NCI-H748 treated with DMSO at 0.1 percent for 48 hours (cell line): ENCODE measurements around the gene ASCL5.
A peak's percentile ranks its signal among the peaks of the same experiment; 100 is the strongest.

Experiments used
- DNase-seq: peaks from one replicate; lab custom pipeline; 2025; lab: John Stamatoyannopoulos, UW

Gene ASCL5

DNA sequence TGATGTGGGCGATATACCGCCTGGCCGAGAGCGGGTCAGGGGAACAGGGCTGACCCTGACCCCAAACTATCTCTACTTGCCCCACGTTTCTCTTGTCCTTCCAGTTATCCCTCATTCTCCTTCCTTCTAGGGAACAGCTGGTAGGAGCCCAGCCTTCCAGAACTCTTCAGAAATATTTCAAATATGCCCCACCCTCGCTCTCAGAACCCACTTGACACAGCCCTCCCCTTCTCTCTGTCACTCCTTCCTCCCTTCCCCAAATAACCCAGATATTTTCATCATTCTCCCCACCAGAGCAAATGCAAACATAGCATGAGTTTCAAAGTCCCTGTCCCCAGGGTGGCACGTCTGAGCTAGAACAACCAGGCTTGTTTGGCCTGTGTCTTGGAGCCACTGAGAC, 15.8 kb downstream of the ASCL5 start:
- DNase-seq, result no peak

DNA sequence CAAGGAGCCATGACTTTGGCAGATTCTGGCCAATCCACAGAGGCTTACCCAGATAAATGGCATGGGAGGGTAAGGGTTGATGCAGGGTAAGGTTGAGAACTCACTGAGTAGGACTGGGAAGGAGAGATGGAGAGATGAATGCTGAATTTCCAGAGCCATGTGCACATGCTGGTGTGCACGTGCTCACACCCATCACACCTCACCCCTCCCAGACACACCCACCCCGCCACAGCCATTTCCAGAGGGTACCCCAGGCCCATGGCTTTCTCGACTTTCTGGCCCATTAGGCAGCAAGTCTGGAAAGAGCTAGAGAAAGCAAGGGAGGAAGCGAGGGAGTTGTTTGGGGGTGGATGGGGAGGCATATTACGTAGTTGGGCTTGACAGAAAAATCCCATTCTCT, 16.4 kb downstream of the ASCL5 start:
- no peak for DNase-seq

DNA sequence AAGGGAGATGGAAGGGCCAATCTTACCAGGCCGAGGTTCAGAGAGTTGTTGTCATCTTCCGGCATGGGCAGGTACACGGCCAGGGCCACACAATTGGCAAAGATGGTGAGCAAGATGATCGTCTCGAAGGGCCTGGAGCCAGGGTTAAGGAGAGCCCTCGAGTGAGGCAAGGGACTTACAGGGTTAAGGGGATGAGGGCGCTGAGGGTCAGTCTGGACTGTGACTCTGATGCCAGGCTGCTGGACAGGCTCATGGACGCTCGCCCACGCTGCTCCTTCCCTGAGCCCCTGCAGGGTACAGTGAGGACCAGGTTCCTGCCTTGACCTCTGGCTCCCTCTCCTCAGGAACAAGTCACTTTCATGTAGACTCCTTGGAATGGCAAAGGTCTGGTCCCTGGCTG, 16.8 kb downstream of the ASCL5 start:
- no peak for DNase-seq

DNA sequence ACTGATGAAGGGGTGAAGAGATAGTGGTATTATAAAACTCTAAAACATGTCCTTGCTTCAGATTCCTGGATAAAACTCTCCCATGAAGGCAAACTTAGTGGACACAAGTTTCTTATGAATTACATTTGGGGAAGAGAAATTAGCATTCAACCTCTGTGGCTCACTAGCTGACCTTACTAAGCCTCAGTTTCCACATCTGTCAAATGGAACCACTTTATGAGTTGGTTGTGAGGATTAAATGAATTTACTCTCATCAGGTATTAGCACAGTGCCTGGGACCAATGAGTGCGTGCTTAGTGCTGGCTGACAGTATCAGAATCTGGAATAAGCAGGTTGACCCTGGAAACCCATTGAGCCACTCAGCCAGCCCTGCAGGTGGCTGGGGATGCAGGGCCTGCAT, 17.3 kb downstream of the ASCL5 start:
- no peak for DNase-seq

DNA sequence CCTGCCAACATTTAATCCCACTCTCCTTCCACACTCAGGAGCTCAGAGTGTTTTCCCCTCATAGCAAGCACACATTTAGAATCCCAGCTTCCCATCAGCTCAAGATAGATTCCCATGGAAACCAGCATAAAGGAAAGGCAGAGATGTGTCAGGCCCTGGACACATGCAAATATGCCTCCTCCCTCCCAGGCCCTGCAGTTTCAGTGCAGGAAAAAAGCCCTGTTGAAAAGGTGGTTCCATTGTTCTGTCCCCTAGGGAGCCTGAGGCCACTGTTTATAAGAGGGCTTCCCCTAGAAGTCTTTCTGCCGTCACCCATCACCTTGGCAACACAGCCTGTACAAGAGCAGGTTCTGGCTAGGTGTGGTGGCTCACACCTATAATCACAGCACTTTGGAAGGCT, 18.4 kb downstream of the ASCL5 start:
- DNase-seq, result peak; percentile 29

DNA sequence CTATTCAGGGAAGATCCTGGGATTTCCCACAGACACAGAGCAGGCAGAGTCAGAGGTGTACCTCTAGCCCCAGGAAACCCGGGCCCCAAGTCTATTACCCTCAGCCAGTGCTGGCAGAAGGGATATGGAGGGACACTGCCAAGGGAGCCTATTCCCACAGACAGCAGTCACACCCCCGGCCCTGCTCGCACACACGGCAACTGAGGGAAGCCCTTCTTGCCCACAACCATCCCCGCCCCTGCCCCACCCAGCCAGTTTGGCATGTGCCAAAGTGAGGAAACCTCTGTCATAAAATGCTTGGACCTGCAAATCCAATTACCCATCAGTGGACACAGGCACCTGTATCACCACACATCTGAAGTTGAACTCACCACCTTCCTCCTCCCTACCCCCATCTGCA, 21.3 kb downstream of the ASCL5 start:
- no peak for DNase-seq

DNA sequence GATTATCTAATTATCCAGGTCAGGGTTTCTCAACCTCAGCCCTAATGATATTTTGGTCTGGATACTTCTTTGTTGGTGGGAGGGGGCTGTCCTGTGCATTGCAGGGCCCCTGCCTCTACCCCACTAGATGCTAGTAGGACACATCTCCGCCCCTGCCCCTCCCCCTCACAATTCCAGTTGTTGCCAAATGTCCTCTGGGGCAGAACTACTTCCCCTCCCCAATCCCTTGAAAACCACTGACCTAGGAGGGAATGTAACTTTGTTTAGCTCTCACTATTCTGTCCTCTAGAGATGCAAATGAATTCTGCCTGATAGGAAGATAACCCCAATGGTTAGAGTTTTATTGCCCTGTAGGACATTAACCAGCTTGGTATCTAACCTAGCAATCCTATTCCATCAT, 22.8 kb downstream of the ASCL5 start:
- DNase-seq, result no peak

DNA sequence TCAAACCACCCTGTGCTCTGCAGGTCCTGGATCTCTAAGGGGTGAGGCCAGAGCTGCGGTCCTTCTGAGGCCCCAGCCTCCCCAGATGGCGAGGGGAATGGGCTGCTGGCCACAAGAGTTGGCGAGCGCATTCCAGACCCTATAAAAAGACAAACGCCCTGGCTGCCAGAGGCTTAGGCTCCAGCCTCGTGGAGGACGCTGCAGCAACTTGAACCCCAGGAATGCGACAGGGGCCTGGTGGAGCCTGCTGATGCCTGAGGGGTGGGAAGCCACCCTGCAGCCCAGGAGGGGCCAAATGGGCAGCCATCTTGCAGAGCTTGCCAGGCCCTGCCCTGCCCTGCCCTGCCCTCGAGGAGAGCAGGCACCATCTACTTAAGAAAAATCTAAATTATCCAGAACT, 23.3 kb downstream of the ASCL5 start:
- no peak for DNase-seq

DNA sequence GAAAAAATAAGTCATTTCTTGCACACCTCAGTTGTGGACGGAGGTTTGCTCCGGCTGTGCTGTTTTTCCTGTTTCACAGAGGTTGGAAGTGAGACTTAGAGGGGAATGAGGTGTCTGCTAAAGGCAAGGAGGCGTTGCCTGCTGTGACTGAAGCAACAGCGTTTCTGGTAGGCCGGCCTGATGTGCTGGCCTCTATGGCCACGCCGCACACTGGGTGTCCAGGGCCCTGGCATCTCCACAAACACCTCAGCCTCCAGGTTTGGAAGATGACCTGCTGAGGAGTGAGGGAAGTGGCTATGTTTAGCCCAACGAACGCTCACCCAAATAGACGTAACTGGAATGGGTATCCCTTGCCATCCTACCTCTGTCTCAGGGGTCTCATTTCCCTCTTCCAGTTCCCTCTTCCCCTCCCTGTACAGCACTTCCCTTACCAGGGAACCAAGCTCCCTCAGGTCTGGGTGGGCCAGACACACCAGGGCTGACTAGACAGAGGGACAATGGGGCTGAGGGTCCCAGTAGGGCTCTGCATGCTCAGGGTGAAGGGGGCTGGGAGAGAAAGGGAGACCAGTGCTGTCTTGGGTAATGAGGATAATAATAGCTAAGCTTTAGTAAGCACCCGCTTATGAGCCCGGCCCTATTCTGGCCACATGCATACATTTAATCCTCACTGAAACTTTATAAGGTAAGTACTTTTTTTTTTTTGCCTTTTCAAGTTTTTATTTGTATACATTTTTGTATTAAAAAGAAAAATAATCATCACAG, 26.6 kb downstream of the ASCL5 start:
- no peak for DNase-seq

DNA sequence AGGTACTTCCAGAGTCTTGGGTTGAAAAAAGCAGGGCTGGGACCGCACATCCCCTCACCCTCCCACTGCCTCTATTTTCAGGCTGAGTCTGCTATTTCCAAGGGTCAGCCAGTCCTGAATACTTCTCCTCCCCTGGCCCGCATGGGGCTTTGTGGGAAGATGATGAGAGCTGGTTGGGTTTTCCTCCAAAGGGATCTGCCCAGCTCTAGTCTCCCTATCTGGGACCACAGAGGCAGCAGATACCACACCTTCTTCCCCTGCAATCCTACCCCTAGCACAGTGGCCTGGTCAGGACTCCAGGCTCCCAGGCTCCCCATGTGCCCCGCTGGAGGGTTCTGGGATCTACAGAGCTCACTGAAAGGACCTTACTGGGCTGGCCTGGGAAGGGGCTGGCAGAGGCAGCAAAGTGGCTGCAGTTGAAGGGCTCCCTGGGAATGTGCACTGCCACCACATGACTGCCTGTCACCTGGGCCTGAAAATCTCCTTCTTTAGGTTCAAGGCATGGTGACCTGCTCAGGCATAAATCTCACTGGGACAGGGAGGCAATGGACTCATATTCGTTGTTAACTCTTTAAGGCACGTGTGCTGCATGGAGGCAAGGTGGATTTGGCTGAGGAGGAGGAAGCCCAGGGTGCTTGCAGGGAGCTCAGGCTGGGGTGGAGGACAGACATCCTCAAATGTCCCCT, 27.8 kb downstream of the ASCL5 start:
- DNase-seq, result no peak

DNA sequence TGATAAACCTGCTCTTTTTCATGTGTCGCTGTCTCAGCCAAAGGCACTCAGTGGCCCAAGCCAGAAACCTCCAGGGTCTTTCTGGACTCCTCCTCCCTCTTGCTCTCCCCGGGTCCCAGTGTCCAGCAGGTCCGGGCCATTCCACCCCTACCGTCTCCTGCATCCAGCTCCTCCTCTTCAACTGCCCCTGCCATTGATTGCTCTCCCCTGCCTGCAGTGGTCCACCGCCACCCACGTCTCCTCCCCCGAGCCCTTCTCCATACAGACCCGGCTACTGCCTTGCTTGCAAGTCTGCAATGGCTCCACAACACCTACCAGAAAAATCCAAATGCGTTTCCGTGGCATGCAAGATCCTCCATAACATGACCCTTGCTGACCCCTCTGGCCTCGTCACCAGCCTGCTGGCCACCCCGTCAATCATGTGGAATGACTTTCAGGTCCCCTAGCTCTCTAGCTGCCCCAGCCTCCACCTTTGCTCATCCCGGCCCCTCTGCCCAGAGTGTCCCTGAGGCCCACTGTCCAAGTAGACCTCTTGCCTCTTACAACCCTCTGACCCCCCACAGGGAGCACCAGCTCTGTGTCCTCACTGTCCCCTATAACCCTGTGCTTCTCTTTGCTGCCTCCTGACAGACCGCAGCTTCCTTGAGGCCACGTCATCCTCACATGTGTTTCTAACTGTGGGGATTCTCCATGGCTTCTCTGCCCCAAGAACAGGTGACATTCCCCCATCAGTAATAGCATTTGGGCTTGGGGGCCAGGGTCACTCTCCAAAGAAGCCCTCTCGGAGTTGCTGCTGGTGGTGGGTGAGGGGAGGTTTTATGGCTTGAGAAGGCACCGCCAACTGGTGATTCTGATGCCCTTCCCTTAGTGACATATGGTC, 29.8 kb downstream of the ASCL5 start:
- no peak for DNase-seq

DNA sequence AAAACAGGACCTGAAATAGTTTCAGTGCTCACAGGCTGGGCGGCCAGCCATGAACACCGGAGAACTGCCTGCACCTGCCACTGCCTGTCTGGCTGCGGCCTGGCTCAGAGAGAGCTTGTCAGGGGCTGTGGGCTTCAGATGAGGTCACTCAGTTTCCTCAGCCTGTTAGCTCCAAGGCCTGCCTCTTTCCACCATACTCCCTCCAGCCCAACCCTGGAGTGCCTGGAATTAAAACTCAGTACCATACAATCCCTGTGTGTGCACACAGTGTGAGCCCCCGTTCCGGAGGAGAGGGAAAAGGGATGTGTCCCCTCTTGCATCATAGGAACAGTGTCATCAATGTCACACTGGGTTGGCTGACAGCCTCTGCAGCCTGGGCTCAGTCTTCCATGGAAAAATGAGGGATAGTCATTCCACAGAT, 30.9 kb downstream of the ASCL5 start:
- no peak for DNase-seq

DNA sequence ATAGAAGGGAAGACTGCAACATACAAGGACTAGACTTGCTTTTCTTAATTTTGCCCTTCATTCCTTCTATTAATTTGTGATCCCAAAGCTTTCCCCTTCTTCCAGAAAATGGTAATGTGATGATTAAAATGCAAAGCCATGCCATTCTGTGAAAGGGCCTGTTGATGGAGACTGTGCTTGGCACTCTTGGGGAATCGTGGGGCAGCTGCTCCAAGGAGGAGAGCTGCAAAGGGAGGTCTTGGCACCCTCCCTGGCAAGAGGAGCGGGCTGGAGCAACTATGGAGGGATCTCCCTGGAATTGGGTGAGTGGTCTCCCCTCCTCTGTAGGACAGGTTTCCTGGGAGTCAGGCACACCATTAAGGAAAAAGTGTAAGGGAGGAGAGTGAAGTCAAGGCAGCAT, 31.4 kb downstream of the ASCL5 start:
- no peak for DNase-seq

DNA sequence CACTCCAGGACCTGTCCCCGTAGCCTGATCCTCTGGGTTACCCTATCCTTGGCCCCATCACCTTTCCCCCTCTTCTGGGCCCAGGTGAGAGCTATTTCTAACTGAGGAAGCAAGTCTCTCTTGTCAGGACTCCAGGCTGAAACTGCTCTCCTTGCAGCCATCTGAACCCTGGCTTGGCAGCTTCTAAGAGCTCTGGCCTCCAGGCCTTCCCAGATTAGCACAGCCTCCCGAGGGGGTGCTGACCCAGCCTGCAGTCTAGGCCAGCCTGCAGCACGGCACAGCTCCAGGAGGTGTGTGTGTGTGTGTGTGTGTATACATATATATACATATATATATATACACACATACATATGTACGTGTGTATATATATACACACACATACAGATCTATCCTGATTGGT, 32.2 kb downstream of the ASCL5 start:
- DNase-seq, result no peak

DNA sequence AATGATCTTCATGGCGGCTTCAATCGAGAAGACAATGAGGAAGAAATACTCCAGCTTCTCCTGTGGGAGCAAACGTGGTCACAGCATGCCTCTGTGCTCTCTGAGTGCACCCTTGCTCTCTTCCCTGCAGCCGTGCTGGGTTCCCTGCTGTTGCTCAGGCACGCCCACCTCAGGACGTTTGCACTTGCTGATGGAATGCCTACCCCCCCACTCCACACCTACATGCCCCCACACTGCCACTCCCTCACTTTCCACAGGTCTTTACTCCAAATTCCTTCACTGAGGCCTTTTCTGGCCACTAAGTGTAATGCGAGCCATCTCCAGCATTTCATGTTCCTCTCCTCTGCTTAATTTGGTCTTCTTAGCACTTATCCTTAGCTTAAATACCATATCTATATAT, 33.0 kb downstream of the ASCL5 start:
- no peak for DNase-seq

DNA sequence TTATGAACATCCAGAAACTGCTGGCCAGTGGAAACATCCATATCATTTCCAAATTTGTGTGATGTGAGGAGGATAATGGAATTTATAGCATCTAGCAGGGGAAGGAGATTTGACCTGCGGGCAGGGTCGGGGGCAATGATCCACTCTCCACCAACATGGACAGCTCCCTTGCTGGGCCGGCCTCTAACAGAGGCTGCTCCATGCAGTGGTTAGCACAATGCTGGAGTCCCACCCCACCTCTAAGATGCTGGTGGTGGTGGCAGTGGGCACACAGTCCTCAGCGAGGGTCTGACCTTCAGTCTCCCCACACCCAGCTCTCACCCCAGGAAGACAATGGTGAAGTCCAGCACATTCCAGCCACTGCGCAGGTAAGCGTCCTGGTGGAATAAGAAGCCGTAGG, 33.4 kb downstream of the ASCL5 start:
- DNase-seq, result no peak

DNA sequence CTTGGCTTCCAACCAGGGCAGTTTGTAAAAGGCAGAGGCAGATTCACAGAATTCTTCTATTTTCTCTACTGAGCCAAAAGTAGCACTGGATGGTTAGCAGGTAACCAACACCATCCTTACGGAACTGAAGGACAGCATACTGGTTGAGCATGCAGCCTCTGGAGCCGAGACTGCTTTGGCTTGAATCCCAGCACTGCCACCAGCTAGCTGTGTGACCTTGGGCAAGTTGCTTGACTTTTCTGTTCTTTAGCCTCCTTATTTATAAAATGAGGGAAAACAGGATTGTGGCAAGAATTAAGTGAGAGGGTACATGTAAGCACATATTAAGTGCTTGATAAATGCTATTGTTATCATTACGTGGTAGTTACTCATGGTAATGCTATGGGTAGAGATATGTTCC, 34.2 kb downstream of the ASCL5 start:
- DNase-seq, result no peak

DNA sequence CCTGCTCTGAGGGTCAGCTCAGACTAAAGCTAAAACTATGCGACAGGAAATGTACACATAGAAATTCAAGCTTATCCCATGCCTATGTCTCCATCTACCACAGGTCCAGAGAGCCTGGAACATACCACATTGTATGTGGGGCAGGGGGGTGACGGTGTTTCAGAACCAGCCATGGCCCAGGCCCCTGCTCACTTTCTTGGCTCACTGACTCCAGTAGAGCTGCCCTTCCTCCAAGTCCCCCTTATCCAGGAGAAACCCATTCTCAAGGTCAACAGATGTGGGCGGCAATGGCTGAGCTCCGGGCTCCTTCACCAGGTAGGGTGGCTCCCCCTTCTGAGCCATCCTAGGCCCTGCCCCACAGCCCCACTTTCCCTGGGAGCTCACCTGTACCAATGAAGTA, 35.7 kb downstream of the ASCL5 start:
- no peak for DNase-seq

DNA sequence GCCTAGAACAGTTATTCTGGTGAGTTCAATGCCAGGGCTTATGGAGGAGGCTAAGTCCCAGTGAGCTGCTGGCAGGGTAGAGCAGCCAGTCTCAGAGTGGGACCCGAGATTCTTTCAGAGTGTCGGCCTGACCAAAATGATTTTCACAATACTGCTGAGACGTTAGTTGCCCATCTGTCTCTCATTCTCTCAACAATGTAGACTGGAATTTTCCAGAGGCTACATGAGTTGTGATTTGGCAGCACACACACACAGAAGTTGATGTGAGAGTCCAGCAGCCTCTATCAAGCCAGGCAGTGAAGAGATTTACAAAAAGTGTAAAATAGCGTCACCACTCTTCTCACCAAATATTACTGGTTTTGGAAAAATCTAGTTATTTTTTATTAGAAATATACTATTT, 36.4 kb downstream of the ASCL5 start:
- DNase-seq, result no peak

DNA sequence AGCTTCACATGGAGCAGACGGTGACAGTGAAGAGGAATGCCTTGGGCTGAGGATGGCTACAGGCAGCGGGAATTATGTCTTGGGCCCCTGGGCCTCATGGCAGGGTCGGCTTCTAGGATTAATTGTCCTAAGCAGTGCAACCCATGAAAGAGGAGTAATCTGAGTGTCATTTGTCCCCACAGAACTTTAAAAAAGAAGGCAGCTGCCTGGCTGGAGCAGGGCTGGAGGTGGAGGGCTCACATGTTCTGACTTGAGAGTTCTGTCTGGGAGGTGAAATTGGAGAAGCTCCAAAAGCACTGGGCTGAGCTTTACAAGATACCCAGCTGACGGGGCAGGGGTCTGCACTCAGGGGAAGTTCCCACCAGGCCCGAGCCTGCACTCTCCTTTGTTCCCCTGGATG, 37.4 kb downstream of the ASCL5 start:
- no peak for DNase-seq

DNA sequence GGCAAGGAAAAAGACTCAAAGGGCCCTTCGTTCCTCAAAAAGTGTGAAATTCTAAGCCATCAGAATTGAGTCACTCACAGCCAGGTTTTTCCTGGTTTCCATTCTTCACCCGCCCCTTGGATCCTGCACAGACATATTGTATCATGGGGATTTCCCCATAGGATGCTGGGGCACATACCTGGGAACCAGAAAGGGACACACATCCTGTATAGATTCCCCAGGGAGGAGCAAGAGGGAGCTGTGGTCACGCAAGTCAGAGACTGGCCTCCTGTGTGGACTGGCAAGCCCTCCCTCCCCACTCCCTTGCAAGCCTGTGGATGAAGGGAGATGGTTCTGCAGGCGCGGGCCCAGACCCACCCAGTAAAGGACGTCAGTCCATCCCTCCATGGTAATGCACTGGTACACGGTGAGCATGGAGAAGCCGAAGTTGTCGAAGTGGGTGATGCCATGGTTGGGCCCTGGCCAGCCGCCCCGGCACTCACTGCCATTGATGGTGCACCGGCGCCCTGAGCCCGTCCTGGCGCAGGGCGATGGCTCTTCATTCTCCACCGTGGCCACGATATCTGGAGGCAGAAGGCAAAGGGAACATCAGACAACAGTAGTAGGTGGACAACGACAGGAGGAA, 38.0 kb downstream of the ASCL5 start:
- no peak for DNase-seq

DNA sequence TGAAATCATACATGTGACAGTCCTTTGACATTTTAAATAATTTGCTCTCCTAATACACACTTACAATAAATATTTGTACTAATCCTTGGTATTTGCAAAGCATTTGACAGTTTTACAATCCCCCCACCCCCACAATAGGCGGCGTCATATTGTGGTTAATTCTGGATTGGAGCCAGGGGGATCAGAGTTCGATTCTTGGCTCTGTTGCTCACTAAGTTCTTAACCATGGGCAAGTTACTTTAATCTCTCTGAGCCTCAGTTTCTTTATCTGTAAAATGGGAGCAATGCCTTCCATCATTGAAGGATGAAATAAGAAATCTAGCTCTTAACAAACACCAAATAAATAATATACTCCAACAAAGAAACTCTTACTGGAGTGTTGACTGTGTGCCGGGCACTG, 38.6 kb downstream of the ASCL5 start:
- no peak for DNase-seq
